H1 (cell line): ENCODE data around the gene RBFOX1.

Experiments used
- BRCA1 ChIP-seq: IDR thresholded peaks from 2 replicates; pipeline ENCODE4 v1.6.1; 2012; ENCODE audit warnings: low read depth, low read length, improper control_type of control experiment
- CTCF ChIP-seq, 3 experiments: IDR thresholded peaks; 1 replicate in 2 of 3; 2 replicates in 1 of 3; pipeline versions ENCODE4 v1.5.1 to v1.6.1; 2011; ENCODE audit warnings: low read length in 3 of 3, mild to moderate bottlenecking in 3 of 3, inconsistent platforms in 2 of 3, low read depth in 1 of 3, moderate library complexity in 1 of 3; ENCODE audit not compliant: insufficient read depth in 1 of 3; ENCODE audit errors: control extremely low read depth in 1 of 3
- EP300 ChIP-seq, 2 experiments: IDR thresholded peaks; 1 replicate in 1 of 2; 2 replicates in 1 of 2; pipeline ENCODE4 v1.6.1; 2011 to 2012; ENCODE audit warnings: low read depth in 2 of 2, low read length in 2 of 2, mild to moderate bottlenecking in 2 of 2, borderline replicate concordance in 1 of 2, inconsistent platforms in 1 of 2, moderate library complexity in 1 of 2
- EZH2 ChIP-seq: fragments of 200-600 bp; sonication (generic); IDR thresholded peaks from 2 replicates; pipeline ENCODE4 v1.7.1; 2012; ENCODE audit warnings: low read depth, mild to moderate bottlenecking, moderate library complexity, low read length, inconsistent platforms; ENCODE audit not compliant: severe bottlenecking
- POLR2A ChIP-seq, 2 experiments: IDR thresholded peaks; 1 replicate in 1 of 2; 2 replicates in 1 of 2; pipeline ENCODE4 v1.6.1; 2011; ENCODE audit warnings: low read depth in 2 of 2, low read length in 2 of 2, mild to moderate bottlenecking in 2 of 2; ENCODE audit errors: control extremely low read depth in 1 of 2
- SP1 ChIP-seq: IDR thresholded peaks from 2 replicates; pipeline ENCODE4 v1.6.1; 2011; ENCODE audit warnings: low read depth, low read length
- SP2 ChIP-seq: IDR thresholded peaks from 2 replicates; pipeline ENCODE4 v1.6.1; 2012; ENCODE audit warnings: mild to moderate bottlenecking, low read length, inconsistent platforms
- TAF7 ChIP-seq: optimal IDR thresholded peaks from 2 replicates; pipeline ENCODE3; 2011; ENCODE audit warnings: low read depth, mild to moderate bottlenecking, inconsistent platforms, low read length, moderate library complexity, borderline replicate concordance
- ZNF274 ChIP-seq: IDR thresholded peaks from 2 replicates; pipeline ENCODE4 v1.7.0; 2012; ENCODE audit warnings: low read length, borderline replicate concordance; ENCODE audit errors: extremely low read depth
- TF ChIP-seq, protein P1 (sequence below): IDR thresholded peaks from 2 replicates; pipeline ENCODE4 v1.6.1; 2012; ENCODE audit warnings: inconsistent platforms
- TF ChIP-seq, protein P2 (sequence below): IDR thresholded peaks from 2 replicates; pipeline ENCODE4 v1.6.1; 2012; ENCODE audit warnings: low read length, inconsistent platforms

DNA sequence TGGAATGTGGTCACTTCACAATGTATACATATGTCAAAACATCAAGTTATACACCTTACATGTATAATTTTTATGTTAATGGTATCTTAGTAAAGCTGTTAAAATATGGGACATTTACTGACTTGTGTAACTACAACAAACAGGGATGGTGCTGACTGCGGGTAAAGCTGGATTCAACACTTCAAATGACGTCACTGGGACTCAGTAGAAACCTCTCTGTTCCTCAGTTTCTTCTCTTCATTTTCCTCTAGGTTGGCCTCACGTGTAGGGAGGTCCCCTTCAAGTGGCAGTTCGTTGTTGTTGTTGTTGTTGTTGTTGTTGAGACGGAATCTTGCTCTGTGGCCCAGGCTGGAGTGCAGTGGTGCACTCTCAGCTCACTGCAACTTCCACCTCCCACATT lies 182.9 kb downstream of the RBFOX1 start:
- no peak for TF ChIP-seq POLR2A (IDR thresholded peaks at IDR 0.05; ENCODE audit: control extremely low read depth in 1 of 2, low read depth in 2 of 2, low read length in 2 of 2)
- TF ChIP-seq SP2 = no peak
- TF ChIP-seq EP300 (IDR thresholded peaks at IDR 0.05; ENCODE audit: borderline replicate concordance in 1 of 2, low read depth in 2 of 2, low read length in 2 of 2) = no peak
- no peak for TF ChIP-seq TAF7
- TF ChIP-seq SP1 = no peak
- TF ChIP-seq, protein P1, sequence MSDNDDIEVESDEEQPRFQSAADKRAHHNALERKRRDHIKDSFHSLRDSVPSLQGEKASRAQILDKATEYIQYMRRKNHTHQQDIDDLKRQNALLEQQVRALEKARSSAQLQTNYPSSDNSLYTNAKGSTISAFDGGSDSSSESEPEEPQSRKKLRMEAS = no peak
- no peak for TF ChIP-seq CTCF (IDR thresholded peaks at IDR 0.05; ENCODE audit: control extremely low read depth in 1 of 3, insufficient read depth in 1 of 3, low read depth in 1 of 3, low read length in 3 of 3)
- no peak for TF ChIP-seq ZNF274
- TF ChIP-seq, protein P2, sequence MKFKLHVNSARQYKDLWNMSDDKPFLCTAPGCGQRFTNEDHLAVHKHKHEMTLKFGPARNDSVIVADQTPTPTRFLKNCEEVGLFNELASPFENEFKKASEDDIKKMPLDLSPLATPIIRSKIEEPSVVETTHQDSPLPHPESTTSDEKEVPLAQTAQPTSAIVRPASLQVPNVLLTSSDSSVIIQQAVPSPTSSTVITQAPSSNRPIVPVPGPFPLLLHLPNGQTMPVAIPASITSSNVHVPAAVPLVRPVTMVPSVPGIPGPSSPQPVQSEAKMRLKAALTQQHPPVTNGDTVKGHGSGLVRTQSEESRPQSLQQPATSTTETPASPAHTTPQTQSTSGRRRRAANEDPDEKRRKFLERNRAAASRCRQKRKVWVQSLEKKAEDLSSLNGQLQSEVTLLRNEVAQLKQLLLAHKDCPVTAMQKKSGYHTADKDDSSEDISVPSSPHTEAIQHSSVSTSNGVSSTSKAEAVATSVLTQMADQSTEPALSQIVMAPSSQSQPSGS = no peak
- TF ChIP-seq EZH2 = no peak
- no peak for TF ChIP-seq BRCA1
